ENCODE measurements around the gene HOXC5.

GRCh38 chr12:54034785-54035310 is 2.0 kb downstream of the HOXC5 start:
- TF ChIP-seq CTCF (IDR thresholded peaks at IDR 0.05) (no peak), POLR2A (IDR thresholded peaks at IDR 0.05) (no peak)
